Stimulated activated CD4-positive, alpha-beta T cell treated with anti-CD3 and anti-CD28 coated beads, Interleukin-12 subunit alpha, Interleukin-12 subunit beta, amount 100 ng/mL, for 24 hours (primary cell): Measurements from ENCODE around the gene LHFPL2.

Source experiments
- DNase-seq, 2 experiments: peaks; one replicate each; pipeline ENCODE4 v3.0.0-alpha.2; 2020; ENCODE audit warnings: low read depth in 2 of 2

LHFPL2 gene

DNA sequence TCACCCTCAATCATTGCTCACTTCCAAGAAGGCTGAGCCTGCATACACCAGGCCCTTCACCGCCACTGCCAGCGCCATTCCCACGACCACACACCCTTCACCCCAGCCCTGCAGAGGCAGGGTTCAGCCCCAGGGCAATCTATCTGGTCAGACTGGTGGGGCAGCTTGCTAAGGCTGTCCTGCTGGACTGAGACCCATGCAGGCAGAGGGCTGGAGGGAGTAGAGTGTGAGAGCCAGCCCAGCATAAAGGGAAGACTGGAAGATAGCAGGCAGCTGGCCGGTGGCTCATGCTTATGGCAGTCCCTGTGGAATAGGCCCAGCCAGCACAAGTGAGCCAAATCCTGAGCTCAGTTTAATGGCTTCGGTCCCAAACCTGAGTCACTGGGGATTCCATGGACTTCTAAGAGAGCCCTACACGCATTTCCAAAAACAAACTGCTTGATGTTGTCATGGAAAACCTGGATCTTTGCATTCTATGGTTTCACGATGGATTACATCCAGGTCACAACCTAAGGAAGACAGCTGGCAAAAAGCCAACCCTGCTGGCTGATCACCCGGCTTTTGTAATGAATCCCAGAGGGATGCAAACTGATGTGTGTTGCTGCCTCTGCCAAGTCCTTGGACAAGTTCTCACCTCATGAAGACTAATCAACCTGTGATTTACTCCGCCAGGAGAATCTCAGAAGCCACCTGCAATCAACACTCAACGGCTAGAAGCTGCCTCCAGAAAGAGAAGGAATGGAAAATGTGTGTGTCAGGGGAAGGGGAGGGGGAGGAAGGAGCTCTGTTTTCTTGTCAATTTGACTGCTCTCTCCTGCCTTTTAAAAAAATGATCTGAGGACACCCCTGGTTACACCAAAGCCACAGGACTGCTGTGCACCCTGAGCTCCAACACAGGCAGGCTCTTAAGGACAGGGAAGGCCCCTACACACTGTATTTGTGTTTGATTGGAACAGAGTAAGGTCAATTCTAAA is 143.6 kb downstream of the LHFPL2 start:
- DNase-seq = no peak

GRCh38 chr5:78503958-78504653 is 144.5 kb downstream of the LHFPL2 start:
- no peak for DNase-seq

DNA sequence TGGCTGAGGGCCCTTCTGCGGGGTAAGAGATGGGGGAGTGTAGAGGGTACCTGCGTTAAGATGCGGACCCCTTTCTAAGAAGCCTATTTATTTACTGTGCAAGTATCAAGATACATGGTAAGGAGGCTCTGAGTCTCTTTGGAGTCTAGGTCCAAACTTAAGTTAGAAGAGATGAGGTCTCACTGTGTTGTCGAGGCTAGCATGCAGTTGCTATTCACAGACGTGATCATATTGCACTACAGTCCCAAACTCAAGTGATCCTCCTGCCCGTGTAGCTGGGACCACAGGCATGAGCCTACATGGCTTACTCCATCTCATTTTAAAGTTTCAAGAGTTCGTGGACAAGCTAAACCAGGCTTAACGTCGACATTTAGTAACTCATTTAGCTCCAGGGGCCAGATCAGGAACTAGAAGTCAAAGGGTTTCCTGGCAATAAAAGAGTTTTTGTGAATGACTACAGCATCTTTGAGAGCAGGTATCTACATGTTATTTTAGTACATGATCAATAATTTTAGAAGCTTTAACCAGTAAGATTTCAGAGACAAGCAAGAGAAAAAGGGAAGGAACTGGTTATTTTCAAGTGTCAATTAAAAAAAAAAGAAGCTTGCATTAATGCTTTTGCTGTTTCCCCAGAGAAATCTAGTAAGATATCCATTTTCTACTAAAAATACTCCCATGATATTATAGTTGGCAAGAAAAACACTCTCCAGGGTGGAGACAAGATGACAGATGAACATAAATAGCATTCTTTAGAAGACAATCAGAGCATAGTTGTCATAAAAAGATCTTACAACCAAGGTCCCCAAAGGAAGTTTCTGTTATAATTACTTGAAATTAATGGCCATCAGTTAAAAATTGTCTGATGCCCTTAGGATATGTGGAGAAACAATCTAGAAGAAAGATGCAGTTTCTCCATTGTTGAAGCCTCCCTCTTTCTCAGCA is 146.9 kb downstream of the LHFPL2 start:
- no peak for DNase-seq

GRCh38 chr5:78500871-78501270 is 147.7 kb downstream of the LHFPL2 start:
- no peak for DNase-seq

DNA sequence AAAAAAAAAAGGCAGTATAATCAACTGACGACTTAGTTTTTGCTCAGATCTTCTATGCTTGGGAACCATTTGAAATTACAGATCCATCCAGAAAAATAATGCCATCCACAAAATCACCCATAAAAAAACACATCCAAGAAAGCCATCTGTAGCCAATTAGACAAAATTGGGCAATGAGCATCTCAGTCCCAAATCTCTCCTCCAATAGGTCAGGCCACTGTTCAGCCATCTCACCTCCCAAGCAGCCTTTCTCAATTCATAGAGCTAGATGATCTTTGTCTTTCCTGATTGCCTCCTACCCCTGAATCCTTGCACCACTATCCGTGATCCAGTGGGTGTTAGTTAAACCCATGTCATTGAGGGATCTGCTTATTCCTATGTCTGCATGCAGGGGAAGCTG is 148.5 kb downstream of the LHFPL2 start:
- DNase-seq = no peak

GRCh38 chr5:78499485-78499884 is 149.1 kb downstream of the LHFPL2 start:
- DNase-seq = no peak

- no peak for DNase-seq
These were observed 150.7 kb downstream of the LHFPL2 start for GRCh38 chr5:78497573-78498533.

DNA sequence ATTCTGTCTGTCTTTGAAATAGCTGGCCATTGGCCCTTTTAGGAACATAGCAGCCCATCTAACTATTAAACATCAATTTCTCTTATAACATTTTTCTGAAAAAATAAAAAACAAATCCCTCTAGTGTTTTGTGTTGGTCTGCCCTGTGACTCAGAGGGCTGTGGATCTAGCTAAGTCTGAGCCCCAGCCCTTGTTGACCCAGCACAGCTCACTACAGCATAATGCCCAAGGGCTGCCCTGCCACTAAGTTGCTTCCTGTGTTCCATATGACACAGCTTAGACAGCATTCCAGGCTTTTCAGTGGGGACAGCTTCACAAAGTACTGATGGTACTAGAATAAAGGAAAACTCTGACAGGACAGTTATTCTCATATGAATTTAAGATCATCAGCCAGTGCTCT is 152.2 kb downstream of the LHFPL2 start:
- DNase-seq = no peak

- DNase-seq = no peak
These were observed 152.8 kb downstream of the LHFPL2 start for GRCh38 chr5:78495800-78496199.

DNA sequence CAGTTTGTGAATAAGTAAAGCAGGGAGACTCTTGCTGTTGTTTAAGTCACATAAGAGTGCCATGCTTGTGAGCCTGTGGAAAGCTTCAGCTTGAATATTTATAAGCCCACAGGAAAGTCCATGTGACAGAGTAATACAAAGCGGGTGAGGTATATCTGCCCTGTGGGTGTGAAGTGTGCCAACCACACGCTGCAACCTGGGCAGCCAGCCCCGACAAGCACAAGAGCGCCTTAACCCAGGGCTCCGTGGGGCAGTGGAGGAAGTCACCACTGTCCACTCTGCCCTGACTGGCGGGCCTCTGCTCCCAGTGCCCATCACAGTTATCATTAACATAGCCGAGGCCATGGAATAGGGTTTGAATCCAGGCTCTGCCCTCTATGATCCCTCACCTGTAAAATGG is 155.9 kb downstream of the LHFPL2 start:
- no peak for DNase-seq

DNA sequence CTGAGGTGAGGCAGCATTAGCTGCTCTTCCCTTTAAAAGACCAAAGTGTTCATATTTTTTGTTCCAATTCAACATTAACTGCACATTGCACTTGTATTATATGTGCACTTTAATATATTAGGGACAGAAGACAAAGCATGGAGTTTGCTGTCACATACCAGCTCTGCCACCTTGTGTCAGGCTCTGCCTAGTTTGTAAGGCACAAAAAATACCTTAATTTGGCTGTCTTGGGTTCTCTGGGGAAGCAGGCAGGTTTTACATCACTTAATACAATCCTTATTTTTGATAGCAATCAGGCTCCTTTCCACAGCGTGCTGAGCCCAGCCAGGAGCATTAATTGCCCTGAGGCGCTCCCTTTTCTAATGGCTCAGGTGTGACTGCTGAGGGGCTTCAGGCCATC is 156.3 kb downstream of the LHFPL2 start:
- DNase-seq = no peak

GRCh38 chr5:78490709-78491485 is 157.7 kb downstream of the LHFPL2 start:
- DNase-seq = no peak

- DNase-seq = no peak
These were observed 160.7 kb downstream of the LHFPL2 start for GRCh38 chr5:78487846-78488245.

- DNase-seq = no peak
These were observed 162.4 kb downstream of the LHFPL2 start for GRCh38 chr5:78486218-78486617.

GRCh38 chr5:78483809-78484521 is 164.6 kb downstream of the LHFPL2 start:
- no peak for DNase-seq

- no peak for DNase-seq
These were observed 165.6 kb downstream of the LHFPL2 start for GRCh38 chr5:78482948-78483347.

GRCh38 chr5:78476795-78477194 is 171.8 kb downstream of the LHFPL2 start:
- no peak for DNase-seq

DNA sequence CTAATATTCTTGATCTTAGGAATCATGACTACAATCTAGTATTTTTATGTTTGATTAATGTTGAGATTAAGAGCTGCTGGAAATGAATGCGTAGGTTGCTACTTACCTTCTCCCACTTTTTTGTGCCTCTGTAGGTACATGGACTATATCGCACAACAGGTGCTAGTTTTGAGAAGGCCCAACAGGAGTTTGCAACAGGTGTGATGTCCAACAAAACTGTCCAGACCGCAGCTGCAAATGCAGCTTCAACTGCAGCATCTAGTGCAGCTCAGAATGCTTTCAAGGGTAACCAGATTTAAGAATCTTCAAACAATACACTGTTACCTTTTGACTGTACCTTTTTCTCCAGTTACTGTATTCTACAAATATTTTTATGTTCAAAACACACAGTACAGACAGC is 173.2 kb downstream of the LHFPL2 start:
- no peak for DNase-seq

GRCh38 chr5:78473751-78474150 is 174.8 kb downstream of the LHFPL2 start:
- DNase-seq = no peak
